IMR-90 (cell line): ENCODE data around the gene STAG1. TPM values are rescaled to one million over a fixed set of nuclear protein-coding genes. Genes with fewer than 3 reads are reported as not detected.
"Not testable (repeated sequence)": the region's sequence is repeated elsewhere in the genome, so short reads cannot be mapped to it uniquely, and the experiment has no call there.

Experiments
- ATAC-seq: fragments of 200-7000 bp; cut with Tn5 transposase; 2 replicates; pipeline ENCODE4 v1.9.1; 2020; ENCODE audit warnings: low read depth, mild to moderate bottlenecking, moderate library complexity
- BruUV-seq: library from RNA; stranded (reverse); fragments of 400-500 nt; replicated peaks from 2 replicates; lab custom pipeline; 2021; lab: Mats Ljungman, UMichigan
- CTCF ChIA-PET: fragments of 300-600 bp; formaldehyde crosslinking; extraction: SDS; loops from one replicate; lab custom pipeline; 2021; ENCODE audit warnings: antibody characterized with exemption; lab: Yijun Ruan, JAX
- POLR2A ChIA-PET: fragments of 300-600 bp; sonication (Branson Sonifier 250); formaldehyde crosslinking; loops from one replicate; lab custom pipeline; 2022; ENCODE audit warnings: antibody characterized with exemption; ENCODE audit not compliant: unreplicated experiment; lab: Charles Lee
- DNase-seq: peaks from one replicate; pipeline ENCODE4 v3.0.0; 2013
- H2AFZ ChIP-seq: replicated peaks from 2 replicates; pipeline ENCODE3; 2013; ENCODE audit warnings: low read length, mild to moderate bottlenecking; ENCODE audit not compliant: poor library complexity
- H2AK5ac ChIP-seq: 2 replicates; pipeline ENCODE4 v1.6.1; 2013; ENCODE audit warnings: low read depth, low read length, inconsistent platforms
- H2AK9ac ChIP-seq: replicated peaks from 2 replicates; pipeline ENCODE3; 2013; ENCODE audit warnings: mild to moderate bottlenecking, low read depth, low read length, moderate library complexity; ENCODE audit not compliant: poor library complexity
- H2BK120ac ChIP-seq: 2 replicates; pipeline ENCODE4 v1.6.1; 2013; ENCODE audit warnings: low read depth, low read length, inconsistent platforms
- H2BK15ac ChIP-seq: 3 replicates; pipeline ENCODE4 v1.6.1; 2013; ENCODE audit warnings: low read depth, low read length, inconsistent platforms
- H2BK20ac ChIP-seq: 2 replicates; pipeline ENCODE4 v1.6.1; 2013; ENCODE audit warnings: low read depth, mild to moderate bottlenecking, inconsistent platforms, low read length, moderate library complexity
- H2BK5ac ChIP-seq: 2 replicates; pipeline ENCODE4 v1.6.1; 2013; ENCODE audit warnings: mild to moderate bottlenecking, low read depth, low read length, inconsistent platforms; ENCODE audit not compliant: poor library complexity, severe bottlenecking
- H3K14ac ChIP-seq: replicated peaks from 2 replicates; pipeline ENCODE4 v1.6.1; 2013; ENCODE audit warnings: low read depth, low read length, inconsistent platforms
- H3K18ac ChIP-seq: 2 replicates; pipeline ENCODE4 v1.6.1; 2013; ENCODE audit warnings: low read depth, low read length, control low read depth
- H3K23ac ChIP-seq: 2 replicates; pipeline ENCODE4 v1.6.1; 2013; ENCODE audit warnings: low read depth, low read length, inconsistent platforms
- H3K27ac ChIP-seq: 2 replicates; pipeline ENCODE4 v1.5.1; 2013; ENCODE audit warnings: mild to moderate bottlenecking, control low read depth, low read length; ENCODE audit not compliant: insufficient read depth
- H3K27me3 ChIP-seq: 2 replicates; pipeline ENCODE4 v1.6.1; 2013; ENCODE audit warnings: low read length; ENCODE audit not compliant: control insufficient read depth, insufficient read depth
- H3K36me3 ChIP-seq: 2 replicates; pipeline ENCODE4 v1.6.1; 2013; ENCODE audit warnings: low read length, mixed read lengths; ENCODE audit not compliant: control insufficient read depth, insufficient read depth
- H3K4ac ChIP-seq: 2 replicates; pipeline ENCODE4 v1.6.1; 2013; ENCODE audit warnings: low read depth, low read length, inconsistent platforms
- H3K4me1 ChIP-seq: 2 replicates; pipeline ENCODE4 v1.6.1; 2013; ENCODE audit warnings: low read length, mixed read lengths; ENCODE audit not compliant: control insufficient read depth, insufficient read depth
- H3K4me2 ChIP-seq: 2 replicates; pipeline ENCODE4 v1.6.1; 2013; ENCODE audit warnings: low read depth, mild to moderate bottlenecking, control low read depth, low read length, moderate library complexity
- H3K4me3 ChIP-seq: 2 replicates; pipeline ENCODE4 v1.5.1; 2013; ENCODE audit warnings: low read depth, mild to moderate bottlenecking, control low read depth, low read length, moderate library complexity; ENCODE audit not compliant: insufficient read depth
- H3K56ac ChIP-seq: 2 replicates; pipeline ENCODE4 v1.6.1; 2013; ENCODE audit warnings: low read length, inconsistent platforms; ENCODE audit not compliant: insufficient read depth; ENCODE audit errors: extremely low read depth
- H3K79me1 ChIP-seq, 2 experiments: 2 replicates each; pipeline ENCODE4 v1.6.1; 2013; ENCODE audit warnings: low read length in 2 of 2, inconsistent platforms in 1 of 2, low read depth in 1 of 2
- H3K9ac ChIP-seq: 2 replicates; pipeline ENCODE4 v1.6.1; 2013; ENCODE audit warnings: low read depth, low read length, control low read depth
- H3K9me1 ChIP-seq: 2 replicates; pipeline ENCODE4 v1.6.1; 2013; ENCODE audit warnings: low read length, inconsistent platforms; ENCODE audit not compliant: insufficient read depth
- H3K9me3 ChIP-seq: 2 replicates; pipeline ENCODE4 v1.6.1; 2013; ENCODE audit warnings: low read length; ENCODE audit not compliant: control insufficient read depth, insufficient read depth
- H4K20me1 ChIP-seq: 2 replicates; pipeline ENCODE4 v1.6.1; 2013; ENCODE audit warnings: low read length, inconsistent platforms; ENCODE audit not compliant: insufficient read depth
- H4K5ac ChIP-seq: 2 replicates; pipeline ENCODE4 v1.6.1; 2013; ENCODE audit warnings: mild to moderate bottlenecking, low read depth, low read length, control low read depth
- H4K8ac ChIP-seq, 2 experiments: 2 replicates each; pipeline ENCODE4 v1.6.1; 2013; ENCODE audit warnings: low read depth in 2 of 2, low read length in 2 of 2, control low read depth in 1 of 2, inconsistent platforms in 1 of 2
- H4K91ac ChIP-seq: 2 replicates; pipeline ENCODE4 v1.6.1; 2013; ENCODE audit warnings: low read depth, low read length, inconsistent platforms; ENCODE audit not compliant: insufficient read depth
- WGBS, 2 experiments: methylation state at CpG; one replicate each; pipeline versions ENCODE4 v1.1.5 to v1.1.7; 2013; ENCODE audit warnings: missing lambda C conversion rate in 2 of 2; ENCODE audit not compliant: insufficient read length in 1 of 2; ENCODE audit errors: extremely low coverage in 2 of 2; 5-methylcytosine and 5-hydroxymethylcytosine counted together
- dilution Hi-C: fragments of 300-500 bp; cut with HindIII; formaldehyde crosslinking; loops from one replicate; pipeline ENCODE4 v1.14.3; 2018; ENCODE audit warnings: low sequenced_read_pairs; ENCODE audit not compliant: unreplicated experiment
- in situ Hi-C: fragments of 300-500 bp; cut with MboI; formaldehyde crosslinking; loops from 3 replicates; pipeline ENCODE4 v1.14.3; 2019; ENCODE audit warnings: low sequenced_read_pairs, inconsistent platforms, mixed read lengths
- intact Hi-C: fragments of 100-400 bp; cut with micrococcal nuclease; formaldehyde crosslinking; loops from 2 replicates; pipeline ENCODE4 v1.10.0; 2022
- polyA plus RNA-seq, 3 experiments: library from polyadenylated mRNA; depleted of rRNA; stranded (reverse); fragments of >200 nt; gene quantifications; 2 replicates each; pipeline ENCODE4 v1.2.3, GENCODE V29; 2012; ENCODE audit warnings: low replicate concordance in 1 of 3
- total RNA-seq: library from RNA; depleted of rRNA; stranded (reverse); fragments of >200 nt; gene quantifications from 2 replicates; pipeline ENCODE4 v1.2.3, GENCODE V29; 2012

STAG1 gene
- total and polyA plus RNA-seq, 2 of the 4 experiments (the other 2 are of a cell fraction) = 9.6 to 32.3 TPM

DNA sequence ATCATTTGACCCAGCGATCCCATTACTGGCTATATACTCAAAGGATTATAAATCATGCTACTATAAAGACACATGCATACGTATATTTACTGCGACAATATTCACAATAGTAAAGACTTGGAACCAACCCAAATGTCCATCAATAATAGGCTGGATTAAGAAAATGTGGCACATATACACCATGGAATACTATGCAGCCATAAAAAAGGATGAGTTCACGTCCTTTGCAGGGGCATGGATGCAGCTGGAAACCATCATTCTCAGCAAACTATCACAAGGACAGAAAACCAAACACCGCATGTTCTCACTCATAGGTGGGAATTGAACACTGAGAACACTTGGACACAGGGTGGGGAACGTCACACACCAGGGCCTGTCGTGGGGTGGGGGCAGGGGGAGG lies 237.6 kb downstream of the STAG1 start:
- H4K5ac ChIP-seq, H2AFZ ChIP-seq, H3K18ac ChIP-seq, H2BK120ac ChIP-seq, CTCF ChIA-PET, H2AK5ac ChIP-seq, H4K20me1 ChIP-seq, H4K8ac ChIP-seq, H3K4me1 ChIP-seq, H3K9me1 ChIP-seq, H3K14ac ChIP-seq, H3K27ac ChIP-seq, in situ Hi-C loops, H3K27me3 ChIP-seq, H3K4ac ChIP-seq, ATAC-seq, DNase-seq, H3K36me3 ChIP-seq, H3K9ac ChIP-seq, H3K4me2 ChIP-seq, H3K56ac ChIP-seq, POLR2A ChIA-PET, dilution Hi-C loops, intact Hi-C loops, H2AK9ac ChIP-seq, H3K4me3 ChIP-seq, H2BK15ac ChIP-seq, H2BK20ac ChIP-seq, H3K23ac ChIP-seq, BruUV-seq, H3K9me3 ChIP-seq, H2BK5ac ChIP-seq, H4K91ac ChIP-seq: not testable (repeated sequence)
- H3K79me1 ChIP-seq = peaks cover 9 to 27% of the 10 kb centered on the region in 2 experiments; a peak in 3 of 4 replicates
- 100% methylated on average over 2 of the region's 7 CpGs; no CpG with 5 or more reads in 1 of the 2 experiments for WGBS, 2 experiments
